HG03469 (cell line): Measurements from ENCODE around the gene NR2C2AP.
"Not testable (repeated sequence)": the region's sequence is repeated elsewhere in the genome, so short reads cannot be mapped to it uniquely, and the experiment has no call there.

Source experiments
- ATAC-seq: cut with Tn5 transposase; IDR thresholded peaks from one replicate; pipeline ENCODE4 v1.9.1; 2021; ENCODE audit warnings: mild to moderate bottlenecking, moderate library complexity, moderate number of reproducible peaks; ENCODE audit not compliant: unreplicated experiment

Gene NR2C2AP

DNA sequence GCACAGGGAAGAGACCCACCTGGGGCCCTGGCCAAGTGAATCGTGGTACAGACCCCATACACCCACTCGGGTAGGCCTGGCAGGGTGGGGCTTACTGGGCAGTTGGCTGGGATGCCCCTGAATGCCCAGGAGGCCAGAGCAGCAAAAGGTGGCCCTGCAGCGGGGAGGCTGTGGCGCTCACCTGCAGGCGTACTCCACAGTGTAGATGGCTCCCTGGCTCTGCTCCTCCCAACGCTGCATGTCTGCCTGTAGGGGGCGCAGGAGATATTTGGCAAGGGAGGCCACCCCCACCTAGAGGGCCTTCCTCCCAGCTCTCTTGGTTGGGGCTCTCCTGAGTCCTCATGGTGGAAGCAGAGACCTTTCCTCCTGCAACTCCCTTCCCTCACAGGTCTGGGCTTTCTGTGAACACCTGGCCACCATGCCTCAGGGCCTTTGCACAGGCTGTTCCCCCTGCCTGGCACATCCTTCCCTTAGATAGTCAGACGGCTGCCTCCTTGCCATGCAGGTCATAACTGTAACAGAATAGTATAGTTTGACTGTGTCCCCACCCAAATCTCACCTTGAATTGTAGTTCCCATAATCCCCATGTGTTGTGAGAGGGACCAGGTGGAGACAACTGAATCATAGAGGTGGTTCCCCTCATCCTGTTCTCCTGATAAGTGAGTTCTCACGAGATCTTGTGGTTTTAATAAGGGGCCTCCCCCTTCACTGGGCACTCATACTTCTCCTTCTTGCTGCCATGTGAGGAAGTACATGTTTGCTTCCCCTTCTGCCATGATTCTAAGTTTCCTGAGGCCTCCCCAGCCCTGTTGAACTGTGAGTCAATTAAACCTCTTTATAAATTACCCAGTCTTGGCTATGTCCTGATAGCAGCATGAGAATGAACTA lies 17.1 kb downstream of the NR2C2AP start:
- no peak for ATAC-seq

GRCh38 chr19:19181488-19181998 lies 21.7 kb downstream of the NR2C2AP start:
- ATAC-seq = no peak

- ATAC-seq = no peak
These were observed 23.4 kb downstream of the NR2C2AP start for GRCh38 chr19:19179548-19180441.

GRCh38 chr19:19176950-19177349 lies 26.3 kb downstream of the NR2C2AP start:
- ATAC-seq = no peak

DNA sequence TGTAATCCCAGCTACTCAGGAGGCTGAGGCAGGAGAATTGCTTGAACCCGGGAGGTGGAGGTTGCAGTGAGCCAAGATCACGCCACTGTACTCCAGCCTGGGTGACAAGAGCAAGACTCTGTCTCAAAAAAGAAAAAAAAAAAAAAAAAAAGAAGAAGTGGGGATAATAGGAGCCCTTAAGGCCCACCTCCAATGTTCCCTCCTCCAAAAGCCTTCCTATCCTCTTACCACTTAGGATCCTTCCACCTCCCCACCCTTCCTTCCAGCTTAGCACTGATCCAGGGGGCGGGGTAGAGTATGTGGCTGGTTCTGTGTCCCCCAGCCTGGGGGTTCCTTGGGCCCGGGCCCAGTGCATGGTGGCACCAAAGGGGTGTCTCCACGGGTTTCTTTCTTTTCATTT lies 30.0 kb downstream of the NR2C2AP start:
- not testable (repeated sequence) for ATAC-seq

GRCh38 chr19:19171821-19172532 lies 31.2 kb downstream of the NR2C2AP start:
- no peak for ATAC-seq

GRCh38 chr19:19170873-19171672 lies 32.1 kb downstream of the NR2C2AP start:
- ATAC-seq = no peak

DNA sequence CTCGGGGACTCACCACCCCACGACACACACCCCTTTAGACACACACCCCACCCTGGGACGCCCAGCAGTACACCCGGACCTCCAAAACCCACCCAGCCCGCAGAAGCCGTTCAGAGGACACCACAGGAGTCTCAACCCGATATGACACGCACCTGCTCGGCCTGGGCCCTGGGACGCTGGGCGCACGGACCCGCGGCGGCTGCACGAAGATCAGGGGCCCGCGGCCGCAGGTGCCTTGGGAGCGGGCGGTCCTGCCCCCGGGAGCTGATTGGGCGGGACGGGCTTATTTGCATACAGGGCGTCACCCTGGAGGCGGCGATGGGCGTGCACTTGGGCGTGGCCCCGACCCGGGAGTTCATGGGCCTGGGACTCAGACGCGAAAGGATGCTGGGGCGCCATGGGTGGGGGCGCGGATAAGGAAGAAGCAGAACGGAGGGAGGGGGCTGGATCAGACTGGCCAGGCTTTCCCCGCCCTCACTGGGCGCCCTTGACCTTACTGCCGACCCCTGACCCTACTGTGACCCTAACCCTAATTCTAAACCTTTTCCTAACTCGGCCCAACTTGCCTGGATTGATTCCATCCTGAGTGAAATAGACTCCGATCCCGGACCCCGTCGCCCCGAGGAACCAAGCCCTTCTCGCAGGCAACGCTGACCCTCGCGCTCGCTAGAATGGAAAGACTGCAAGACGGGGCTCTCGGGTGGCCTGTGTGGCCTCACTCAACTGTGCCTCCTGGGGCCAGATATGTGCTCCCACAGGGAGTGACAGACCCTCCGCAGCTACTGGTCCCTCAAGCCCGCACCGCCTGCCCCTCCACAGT lies 33.0 kb downstream of the NR2C2AP start, which contains the start of gene MEF2B:
TSS of gene MEF2B (minus strand) at position 211 of the 820 bp plus-strand sequence. CDS start 19,528 bp downstream, outside the sequence.
- peak; percentile 71 for ATAC-seq

GRCh38 chr19:19169236-19170052 lies 33.8 kb downstream of the NR2C2AP start:
- no peak for ATAC-seq

DNA sequence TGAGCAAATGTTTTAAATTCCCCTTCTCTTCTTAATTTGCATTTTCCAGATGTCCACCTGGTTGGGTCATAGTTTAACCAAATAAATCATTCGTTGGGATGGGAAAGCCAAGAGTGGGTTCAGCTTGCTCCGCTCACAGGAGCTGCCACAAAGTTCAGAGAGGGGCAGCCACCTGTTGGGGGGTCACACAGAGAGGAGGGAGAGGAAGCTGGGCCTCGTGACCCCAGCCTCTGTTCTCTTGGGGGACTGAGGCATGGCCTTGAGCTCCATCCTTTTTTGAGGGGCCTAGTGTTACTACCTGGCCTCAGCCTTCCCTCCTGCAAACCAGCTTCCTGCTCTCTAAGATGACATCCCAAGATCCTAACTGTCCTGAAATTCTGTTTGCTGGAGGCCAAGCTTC lies 35.6 kb downstream of the NR2C2AP start:
- ATAC-seq = no peak

DNA sequence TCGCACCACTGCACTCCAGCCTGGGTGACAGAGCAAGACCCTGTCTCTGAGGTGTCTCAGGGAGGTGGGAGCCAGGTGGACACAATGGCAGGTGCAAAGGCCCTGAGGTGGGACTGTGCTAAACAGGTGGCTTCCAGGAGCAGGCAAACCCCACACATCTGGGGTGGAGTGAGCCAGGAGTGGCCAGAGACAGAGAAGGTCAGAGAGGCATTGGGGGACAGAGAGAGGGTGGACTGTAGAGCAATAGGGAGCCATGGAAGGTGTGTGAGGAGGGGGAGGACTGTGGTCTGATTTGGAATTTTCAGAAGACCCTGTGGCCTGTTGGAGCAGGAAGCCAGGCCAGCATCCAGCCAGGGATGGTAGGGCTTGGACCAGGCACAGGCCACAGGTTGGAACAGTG lies 37.8 kb downstream of the NR2C2AP start:
- ATAC-seq = no peak

- ATAC-seq = no peak
These were observed 40.7 kb downstream of the NR2C2AP start for GRCh38 chr19:19162495-19162894.

DNA sequence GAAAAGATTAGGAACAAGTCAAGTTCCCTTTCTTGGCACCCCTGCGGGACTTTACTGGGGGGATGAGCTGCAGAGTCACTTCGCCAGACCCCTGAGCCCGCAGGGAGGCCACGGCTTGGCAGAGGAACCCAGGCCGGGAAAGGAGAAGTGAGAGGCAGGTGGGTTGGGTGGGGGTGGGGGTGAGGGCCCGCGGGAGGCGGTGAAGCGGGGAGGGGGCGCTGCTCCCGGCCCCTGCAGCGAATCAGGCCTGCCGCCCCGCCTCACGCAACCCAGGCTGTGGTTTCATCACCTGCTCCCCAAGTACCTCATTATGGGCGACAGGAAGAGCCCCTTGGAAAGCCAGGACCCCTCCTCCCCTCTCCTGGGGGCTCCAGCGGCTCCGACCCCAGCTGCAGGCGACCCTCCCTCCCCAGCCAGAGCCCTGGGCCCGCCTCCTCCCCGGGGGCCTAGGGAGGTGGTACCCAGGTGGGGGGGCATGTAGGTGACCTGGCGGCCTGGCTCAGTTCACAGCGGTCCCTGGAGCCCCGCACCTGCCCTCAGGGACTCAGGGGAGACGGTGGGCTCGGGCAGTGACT lies 42.7 kb downstream of the NR2C2AP start:
- no peak for ATAC-seq

DNA sequence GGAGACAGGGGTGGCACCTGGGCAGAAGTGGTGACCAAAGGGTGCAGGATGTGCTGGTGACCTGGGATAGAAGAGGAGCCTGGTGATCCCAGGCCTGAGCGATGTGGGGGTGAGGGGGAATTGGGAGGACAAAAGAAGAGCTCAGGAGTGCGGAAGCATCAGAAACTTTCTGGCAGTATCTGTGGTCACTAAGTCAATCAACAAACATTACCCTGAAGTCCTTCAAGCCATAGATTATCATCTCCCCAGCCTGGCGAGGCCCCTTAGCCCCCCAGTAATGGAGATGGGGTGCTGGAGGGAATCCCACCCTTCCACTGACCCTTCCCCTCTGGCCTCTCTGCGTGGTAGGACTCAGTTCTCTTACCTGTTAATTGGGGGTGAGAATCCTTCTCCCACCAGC lies 43.7 kb downstream of the NR2C2AP start:
- no peak for ATAC-seq

DNA sequence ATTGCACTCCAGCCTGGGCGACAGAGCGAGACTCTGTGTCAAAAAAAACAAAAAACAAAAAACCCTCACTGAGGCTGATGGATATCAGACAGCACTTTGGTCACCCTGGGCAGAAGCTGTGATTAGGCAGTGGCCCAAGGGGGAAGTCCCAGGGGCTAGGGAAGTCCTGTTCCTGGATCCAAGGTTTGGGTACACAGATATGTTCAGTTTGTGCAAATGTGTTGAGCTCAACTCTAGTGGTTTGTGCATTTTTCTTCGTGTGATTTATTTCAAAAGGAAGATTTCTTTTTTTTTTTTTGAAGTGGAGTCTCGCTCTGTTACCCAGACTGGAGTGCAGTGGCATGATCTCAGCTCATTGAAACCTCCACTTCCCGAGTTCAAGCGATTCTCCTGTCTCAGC lies 45.4 kb downstream of the NR2C2AP start:
- ATAC-seq = no peak

GRCh38 chr19:19155495-19156219 lies 47.6 kb downstream of the NR2C2AP start:
- peak; percentile 48 for ATAC-seq
